GM19324 (cell line): ENCODE data around the gene LARP4B.

ENCODE experiments used
- ATAC-seq: cut with Tn5 transposase; IDR thresholded peaks from one replicate; pipeline ENCODE4 v1.9.1; 2021; ENCODE audit warnings: mild to moderate bottlenecking, moderate library complexity; ENCODE audit not compliant: unreplicated experiment, low FRiP score

The LARP4B gene

DNA sequence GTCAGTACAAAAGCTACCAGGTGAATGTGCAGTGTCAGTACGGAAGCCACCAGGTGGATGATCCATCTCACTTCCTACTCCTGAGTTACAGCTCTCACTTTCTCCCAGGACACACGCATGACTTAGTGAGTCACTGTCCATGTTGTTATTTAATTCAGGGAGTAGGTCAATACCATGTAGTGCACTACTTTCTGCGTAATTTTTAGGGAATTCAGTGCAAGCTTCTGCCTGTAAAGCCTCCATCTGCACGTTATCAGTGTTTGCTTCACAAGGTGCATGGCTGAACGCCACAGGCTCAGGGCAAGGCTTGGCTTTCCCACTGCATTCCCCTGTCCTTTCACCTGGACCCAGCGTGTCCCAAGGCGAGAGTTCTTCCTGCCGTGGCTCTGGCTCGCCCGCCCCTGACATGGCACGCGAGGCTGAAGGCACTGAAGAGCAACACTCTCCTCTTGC, 59.5 kb downstream of the LARP4B start:
- no peak for ATAC-seq

DNA sequence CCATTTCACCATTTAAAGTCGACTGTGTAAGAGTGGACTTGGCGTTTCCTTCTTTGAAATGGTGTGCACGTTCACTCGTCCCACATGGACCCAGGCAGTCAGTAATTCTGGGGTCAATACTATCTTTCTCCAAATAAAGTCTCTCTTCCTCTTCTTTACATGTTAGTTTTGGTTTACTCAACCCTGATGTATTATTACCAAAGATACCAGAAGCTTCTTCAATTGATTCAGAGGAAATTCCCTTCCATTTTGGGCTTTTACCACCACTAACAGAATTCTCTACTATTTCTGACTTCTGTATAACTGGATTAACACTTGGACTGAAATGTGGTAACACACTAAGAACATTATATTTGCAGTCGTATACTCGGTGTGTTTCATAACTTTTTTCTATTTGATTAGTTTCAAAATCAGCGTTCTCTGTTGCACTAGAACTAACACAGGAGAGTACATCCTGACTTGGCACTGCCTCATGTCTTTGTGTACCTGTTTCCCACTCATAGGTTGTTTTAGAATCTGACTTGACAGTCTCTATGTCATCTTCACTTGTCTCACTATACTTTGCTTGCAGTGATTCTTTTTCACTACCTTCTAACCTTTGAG, 60.8 kb downstream of the LARP4B start:
- no peak for ATAC-seq

DNA sequence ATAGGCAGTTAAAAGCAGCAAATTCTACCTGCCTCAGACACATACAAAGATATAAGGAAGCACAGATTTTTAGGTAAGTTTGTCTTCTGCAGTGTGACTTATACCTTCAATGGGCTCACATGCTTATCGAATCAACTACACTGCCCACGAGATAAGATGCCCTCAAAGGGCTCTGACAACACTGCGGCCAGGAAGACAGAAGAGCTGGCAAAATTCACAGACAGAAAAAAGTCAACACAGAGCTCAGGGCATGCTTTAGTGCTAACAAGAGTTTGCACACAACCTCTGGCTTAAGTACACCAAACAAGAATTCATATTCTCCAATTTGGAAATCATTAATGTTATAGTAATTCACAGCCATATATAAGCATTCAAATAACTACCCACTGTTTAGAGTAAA, 62.3 kb downstream of the LARP4B start:
- ATAC-seq: no peak

DNA sequence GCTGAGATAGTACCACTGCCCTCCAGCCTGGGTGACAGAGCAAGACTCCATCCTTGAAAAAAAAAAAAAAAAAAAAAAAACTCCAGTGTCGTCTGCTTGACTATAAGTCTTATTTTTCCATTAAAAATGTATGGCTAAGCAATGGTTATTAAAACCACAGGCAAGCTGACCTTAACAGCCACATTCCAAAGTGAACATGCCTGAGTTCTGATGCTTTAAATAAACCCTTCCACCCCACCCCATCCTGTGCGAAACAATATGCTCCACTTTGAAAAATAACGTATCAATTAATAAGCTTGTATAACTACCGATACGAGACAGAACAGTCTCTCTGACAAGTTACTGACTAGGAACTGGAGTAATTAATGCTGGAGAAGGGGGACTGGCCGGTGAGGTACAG, 63.7 kb downstream of the LARP4B start:
- no peak for ATAC-seq

DNA sequence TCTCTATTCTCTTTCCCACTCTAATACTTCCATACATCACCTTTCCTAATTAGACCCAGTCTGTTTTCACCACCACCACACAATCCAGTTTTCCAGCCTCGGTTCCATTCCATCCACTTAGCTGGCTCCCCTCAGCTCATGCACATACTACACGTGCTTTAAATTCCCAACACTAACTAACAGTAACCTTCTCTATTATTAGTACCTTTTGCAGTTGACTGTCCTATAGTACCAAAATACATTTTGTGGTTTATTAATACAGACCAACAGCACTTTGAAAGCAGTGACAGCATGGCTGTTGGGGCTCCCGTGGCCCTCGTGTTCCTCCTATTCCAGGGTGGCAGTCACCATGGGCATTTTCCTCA, 64.9 kb downstream of the LARP4B start:
- no peak for ATAC-seq

DNA sequence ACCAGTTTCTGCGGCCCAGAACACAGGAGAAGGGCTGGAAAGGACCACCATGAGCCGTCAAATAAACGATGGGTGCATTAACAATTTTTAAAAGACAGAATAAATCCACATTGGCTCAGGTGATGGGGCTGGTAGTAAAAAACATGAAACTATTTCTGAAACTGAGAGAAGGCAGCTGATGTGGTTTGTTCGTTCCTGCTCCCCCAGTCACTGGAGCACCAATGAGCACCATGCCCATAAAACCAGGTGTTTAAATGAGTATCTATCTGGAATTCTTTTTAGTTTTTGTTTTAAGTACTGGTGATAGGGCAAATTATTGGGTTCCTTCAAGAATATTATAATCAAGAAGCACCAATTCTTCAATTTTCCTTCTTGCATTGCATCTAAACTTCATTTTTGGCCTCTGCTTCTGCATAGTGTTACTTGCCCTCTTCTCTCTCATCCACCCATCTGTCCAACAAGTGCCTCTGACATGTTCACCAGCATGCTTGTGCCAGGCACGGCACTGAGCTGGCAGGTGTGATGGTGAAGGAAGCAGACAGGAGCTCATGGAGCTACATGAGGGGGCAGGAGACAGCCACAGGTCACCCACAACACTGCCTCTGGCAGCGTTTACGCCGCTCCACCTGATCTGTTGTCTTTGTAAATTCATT, 65.5 kb downstream of the LARP4B start:
- ATAC-seq: no peak

DNA sequence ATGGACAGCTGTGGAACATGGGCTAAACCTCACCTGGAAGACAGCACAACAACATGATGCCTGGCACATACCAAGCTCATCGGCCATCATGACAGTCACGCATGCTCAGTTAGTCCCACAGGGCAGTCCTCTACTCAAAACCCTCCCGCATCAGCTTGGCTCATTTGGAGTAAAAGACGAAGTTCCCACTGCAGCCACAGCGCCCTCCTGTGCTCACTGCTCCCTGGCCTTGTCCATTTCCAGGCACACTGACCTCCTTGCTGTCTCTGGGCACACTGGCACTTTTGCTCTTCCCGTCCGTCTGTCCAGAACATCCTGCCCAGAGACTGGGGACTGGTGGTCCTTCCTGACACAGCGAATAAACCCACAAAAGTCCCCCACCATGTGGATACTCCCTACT, 66.2 kb downstream of the LARP4B start:
- ATAC-seq: no peak

DNA sequence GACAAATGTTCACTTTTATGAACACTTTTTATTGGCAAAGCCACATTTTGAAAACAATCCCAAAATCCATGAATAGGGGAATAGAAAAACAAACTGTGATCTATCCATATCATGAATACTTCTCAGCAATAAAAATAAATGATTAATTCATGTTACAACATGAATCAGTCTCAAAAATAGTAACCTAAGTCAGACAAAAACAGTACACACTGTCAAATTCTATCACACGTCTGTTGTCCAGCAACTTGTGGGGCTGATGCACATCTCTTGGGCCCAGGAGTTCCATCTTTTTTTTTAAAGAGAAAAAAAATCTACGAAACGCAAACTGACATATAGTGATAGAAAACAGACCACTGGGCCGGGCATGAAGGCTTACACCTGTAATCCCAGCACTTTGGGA, 71.0 kb downstream of the LARP4B start:
- no peak for ATAC-seq

DNA sequence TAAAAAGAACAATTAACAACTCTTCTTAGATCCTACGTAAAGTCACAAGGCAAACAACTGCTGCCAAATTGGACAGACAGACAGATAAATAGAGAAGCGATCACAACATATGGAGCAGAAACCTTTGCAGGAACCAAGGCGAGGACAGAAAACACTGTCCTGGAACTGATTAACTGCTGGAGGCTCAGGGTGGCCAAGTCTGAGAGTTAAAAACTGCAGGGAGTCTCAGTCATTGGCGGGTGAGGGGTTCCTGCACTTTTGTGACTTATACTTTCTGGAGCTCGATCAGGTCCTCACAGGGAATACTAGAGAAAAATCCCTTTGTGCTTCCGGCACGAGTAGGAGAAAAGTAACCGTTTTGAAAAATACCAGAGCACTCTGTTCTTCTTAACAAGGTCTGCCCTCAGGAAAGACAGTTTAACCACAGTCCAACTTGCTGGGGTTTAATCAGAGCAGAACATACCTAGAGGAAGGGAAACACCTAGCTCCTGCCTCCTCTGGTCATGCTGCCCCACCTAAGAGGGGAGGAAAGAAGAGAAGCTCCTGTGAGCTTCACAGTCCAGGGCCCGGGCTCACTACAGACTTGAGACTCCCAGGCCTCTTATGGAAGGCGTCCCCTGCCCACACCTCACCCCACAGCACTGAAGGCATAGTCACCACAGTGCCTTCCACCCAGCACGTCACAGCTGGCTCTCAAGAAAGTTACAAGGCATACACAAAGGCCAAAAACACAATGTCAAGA, 74.9 kb downstream of the LARP4B start:
- ATAC-seq: no peak

DNA sequence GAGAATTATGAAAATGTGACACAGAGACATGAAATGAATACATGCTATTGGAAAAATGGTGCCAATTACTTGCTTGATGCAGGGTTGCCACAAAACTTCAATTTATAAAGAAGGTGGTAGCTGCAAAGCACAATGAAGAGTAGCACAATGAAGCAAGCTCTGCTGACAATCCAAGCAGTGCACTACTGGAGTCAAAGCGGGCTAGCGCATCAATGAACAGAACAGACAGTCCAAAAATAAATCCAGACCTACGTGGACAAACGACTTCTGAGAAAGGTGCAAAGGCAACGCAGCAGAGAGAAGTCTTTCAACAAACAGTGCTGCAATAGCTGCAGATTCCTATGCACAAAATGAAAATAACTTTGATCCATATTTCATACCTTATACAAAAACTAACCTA, 75.8 kb downstream of the LARP4B start:
- ATAC-seq: no peak

DNA sequence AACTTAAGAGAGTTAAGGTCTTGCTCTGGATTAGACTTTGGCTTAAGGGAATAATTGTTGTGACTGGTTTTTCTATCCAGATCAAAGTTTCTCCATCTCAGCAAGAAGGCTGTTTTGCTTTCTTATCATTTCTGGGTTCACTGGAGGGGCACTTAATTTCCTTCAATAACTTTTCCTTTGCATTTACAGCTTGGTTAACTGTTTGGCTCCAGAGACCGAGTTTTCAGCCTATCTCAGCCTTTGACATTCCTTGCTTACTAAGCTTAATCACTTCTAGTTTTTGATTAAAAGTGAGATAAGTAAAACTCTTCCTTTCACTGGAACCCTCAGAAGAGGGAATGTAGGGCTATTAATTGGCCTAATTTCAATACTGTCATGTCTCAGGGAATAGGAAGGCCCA, 76.4 kb downstream of the LARP4B start:
- no peak for ATAC-seq

DNA sequence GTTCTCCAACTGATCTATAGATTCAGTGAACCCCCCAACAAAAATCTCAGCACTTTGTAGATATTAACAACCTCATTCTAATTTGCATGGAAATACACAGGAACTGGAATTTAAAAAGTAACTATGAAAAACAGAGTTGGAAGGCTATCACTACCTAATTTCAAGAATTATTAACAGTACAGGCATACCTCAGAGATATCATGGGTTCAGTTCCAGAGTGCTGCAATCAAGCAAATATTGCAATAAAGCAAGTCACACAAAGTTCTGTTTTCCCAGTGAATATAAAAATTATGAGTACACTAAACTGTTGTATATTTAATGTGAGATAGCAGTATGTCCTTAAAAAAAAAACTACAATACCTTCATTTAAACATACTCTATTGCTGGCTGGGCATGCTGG, 78.5 kb downstream of the LARP4B start:
- ATAC-seq: no peak

DNA sequence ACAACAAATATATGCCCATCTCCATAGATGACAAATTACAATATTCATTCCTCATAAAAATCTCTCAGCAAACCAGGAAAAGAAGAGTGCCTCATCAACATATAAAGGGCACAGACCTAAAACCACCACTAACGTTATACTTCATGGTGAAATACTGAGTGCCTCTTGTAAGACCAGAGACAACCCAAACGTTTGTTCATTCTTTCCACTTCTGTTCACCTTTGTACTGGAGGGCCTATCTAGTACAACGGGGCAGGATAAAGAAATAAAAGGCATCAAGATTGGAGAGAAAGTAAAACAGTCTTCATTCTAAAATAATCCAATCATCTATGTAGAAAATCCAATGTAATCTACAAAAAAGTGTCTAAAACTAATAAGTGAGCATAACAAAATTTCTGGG, 79.1 kb downstream of the LARP4B start:
- peak; percentile 25 for ATAC-seq

DNA sequence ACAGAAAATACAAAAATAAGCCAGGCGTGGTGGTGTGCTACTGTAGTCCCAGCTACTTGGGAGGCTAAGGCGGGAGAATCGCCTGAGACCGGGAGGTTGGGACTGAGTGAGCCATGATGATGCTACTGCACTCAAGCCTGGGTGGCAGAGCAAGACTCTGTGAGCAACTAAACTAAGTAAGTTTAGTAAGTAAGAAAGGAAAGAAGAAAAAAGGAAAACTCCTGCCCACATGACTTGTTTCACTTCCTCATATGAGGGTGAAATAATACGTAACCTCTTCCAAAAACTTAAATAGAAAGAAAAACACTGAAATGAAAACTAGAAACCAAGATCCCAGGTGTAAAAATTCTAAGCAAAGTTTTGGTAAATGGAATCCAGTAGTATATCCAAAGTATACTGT, 79.6 kb downstream of the LARP4B start:
- peak; percentile 66 for ATAC-seq

DNA sequence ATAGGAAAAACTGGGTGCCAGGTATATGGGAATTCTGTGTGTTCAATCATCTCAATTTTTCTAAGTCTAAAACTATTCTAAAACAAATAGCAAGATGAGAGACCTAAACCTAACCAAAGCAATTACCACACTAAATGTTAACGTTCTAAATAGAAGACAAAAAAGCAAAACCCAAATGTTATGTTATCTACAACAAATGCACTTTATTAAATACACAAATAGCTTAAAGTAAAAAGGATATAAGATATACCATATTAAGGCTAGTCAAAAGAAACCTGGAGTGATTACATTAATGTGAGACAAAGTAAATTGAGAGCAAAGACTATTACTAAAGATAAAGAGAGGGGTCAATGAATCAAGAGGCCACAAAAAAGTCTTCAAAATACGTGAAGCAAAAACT, 81.4 kb downstream of the LARP4B start:
- ATAC-seq: no peak

DNA sequence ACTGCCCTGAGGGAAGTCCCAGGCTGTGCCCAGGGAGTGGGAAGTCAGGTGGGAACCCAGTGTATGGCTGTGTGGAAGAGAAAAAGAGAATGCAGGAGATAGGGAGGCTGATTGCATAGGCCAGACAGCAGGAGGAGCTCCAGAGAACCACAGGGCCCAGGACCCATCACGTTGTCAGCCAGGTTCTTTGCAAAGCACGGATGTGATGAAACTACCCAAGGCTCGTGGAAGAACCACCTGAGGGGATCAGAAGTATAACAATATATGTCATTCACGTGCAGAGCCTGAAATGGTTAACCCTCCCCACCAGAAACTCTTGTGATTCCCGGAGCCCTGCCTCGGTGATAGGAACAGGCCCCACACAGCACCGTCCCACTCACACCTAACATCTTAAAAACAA, 83.6 kb downstream of the LARP4B start:
- no peak for ATAC-seq

DNA sequence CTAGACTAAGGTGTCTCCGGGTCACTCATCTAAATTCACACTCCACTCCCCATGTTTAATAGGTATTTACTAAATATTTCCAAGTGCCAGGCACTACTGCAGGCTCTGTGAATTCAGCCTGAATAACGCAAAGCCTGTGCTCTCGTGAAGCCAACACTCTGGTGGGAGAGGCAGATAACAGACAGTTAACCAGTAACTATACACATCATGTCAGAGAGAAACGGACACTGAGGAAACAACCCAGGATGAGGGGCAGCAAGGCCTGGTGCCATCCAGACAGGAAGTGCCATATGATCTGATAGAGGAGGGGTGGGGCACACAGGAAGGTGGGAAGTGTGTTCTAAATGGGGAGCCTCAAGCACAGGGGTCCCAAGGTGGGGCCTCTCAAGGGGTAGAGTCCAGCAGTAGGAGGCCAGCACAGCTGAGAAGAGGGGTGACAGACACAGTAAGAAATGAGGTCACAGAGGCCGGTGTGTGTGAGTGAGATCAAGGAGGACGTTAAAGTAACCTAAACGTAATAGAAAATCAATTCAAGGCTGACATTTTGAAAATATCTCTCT, 85.3 kb downstream of the LARP4B start:
- ATAC-seq: no peak

DNA sequence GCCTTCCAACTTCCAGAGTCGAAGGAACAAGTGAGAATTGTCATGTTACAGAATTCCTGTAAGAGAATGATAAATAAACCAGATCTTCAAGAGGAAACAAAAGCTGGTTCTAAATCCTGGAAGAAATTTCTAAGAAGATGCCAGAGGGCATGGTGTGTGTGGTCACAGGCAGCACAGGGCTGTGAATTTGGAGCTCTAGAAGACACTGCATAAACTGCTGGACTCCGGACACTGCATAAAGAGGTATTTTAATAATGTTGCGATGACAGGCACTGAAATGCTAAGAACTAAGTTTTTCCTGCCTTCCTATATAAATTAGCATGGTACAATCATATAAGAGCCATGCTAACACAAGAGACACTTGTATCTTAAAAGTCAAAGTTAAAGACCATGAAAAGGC, 86.0 kb downstream of the LARP4B start:
- ATAC-seq: no peak

DNA sequence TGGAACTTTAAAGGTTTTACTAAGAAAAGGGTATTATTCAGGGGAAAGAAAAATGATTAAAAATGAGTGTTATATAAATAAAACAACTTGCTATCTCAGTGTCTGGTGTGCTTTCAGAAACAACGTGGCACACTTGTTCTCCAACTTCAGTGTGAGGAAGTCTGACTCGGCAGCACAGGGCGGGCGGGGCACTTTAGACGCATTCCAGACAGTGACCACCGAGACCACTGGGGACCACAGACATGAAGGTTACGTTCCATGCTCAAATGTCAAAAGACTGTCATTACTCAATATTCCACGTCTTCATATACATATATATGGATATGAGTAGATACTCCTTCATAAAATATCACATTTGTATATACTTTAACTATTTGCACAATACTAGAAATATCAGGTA, 87.0 kb downstream of the LARP4B start:
- ATAC-seq: no peak

DNA sequence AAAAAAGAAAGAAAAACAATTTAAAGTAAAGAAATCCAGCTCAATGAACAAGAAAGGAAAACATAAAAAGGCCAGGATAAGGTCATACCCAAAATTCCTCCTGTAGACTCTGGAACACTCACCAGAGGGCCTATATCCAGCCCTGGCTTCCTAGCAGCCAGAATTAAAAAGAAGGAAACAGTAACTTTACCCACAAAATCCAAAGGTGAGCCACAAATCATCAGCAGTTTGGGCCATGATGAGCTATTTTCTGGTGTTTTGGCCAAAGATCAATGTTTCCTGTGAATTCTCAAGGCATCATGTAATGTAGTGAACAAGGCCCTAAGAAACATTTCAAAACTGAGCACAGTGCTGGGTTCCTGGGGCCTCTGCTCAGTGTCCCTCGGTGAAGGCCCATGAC, 87.8 kb downstream of the LARP4B start:
- ATAC-seq: no peak

DNA sequence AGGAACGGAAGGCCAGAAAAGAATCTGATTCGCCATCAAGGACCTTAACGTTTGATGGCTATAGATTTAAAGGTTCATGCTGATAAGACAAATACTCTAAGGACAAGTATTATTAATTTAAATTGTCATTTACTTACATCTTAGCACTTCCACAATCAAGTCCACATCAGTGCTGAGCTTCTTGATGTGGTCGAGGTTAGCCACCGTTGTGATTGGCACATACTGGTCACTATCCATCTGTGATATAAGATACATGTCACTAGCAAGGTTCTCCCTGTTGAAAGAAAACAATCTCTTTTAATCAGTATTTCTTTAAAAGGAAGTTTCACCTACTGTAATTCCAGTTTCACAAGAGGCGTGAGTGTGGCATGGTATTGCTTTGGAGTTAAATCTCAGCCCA, 88.7 kb downstream of the LARP4B start:
- ATAC-seq: no peak

DNA sequence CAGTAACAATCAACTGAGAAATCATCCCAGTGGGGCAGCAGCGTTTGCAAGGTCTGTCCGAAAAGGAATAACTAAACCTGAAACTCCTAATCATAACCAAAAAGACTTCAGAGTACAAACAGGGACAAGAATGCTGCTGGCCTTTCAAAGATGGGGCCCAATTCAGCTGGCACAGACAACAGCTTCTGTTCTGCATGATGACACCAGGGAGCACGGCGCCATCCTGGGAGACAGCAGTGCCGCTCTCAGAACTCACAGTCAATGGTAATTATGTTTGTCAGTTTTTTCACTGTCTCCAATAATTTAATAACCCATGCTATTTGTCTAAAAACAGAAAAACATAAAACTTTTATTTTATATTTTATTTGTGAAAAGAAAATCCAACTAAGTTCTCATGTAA, 90.0 kb downstream of the LARP4B start:
- no peak for ATAC-seq
